Activated CD4-positive, alpha-beta T cell treated with anti-CD3 and anti-CD28 coated beads for 36 hours (primary cell): ENCODE data around the gene ZNF497. TPM values are rescaled to one million over a fixed set of nuclear protein-coding genes. Genes with fewer than 3 reads are reported as not detected.

Source experiments
- ATAC-seq: fragments of 200-7000 bp; cut with Tn5 transposase; one replicate; pipeline ENCODE4 v1.10.0; 2021; ENCODE audit warnings: mild to moderate bottlenecking, moderate library complexity
- CTCF ChIA-PET: fragments of 350-600 bp; sonication (Branson Sonifier 250); formaldehyde crosslinking; loops from one replicate; lab custom pipeline; 2021; ENCODE audit warnings: antibody characterized with exemption; lab: Charles Lee
- POLR2A ChIA-PET: fragments of 350-600 bp; sonication (Branson Sonifier 250); formaldehyde crosslinking; loops from one replicate; lab custom pipeline; 2021; ENCODE audit warnings: antibody characterized with exemption, inconsistent platforms; lab: Charles Lee
- DNase-seq: peaks from one replicate; pipeline ENCODE4 v3.0.0-alpha.2; 2020
- H3K27ac Mint-ChIP-seq: one replicate; pipeline ENCODE4 v1.8.0; 2021; ENCODE audit warnings: mixed read lengths
- H3K27me3 Mint-ChIP-seq: one replicate; pipeline ENCODE4 v1.8.0; 2021; ENCODE audit warnings: mixed read lengths
- H3K36me3 Mint-ChIP-seq: one replicate; pipeline ENCODE4 v1.8.0; 2021; ENCODE audit warnings: low read depth, mixed read lengths
- H3K4me1 Mint-ChIP-seq: one replicate; pipeline ENCODE4 v1.8.0; 2021; ENCODE audit warnings: mixed read lengths
- H3K4me3 Mint-ChIP-seq: one replicate; pipeline ENCODE4 v1.8.0; 2021; ENCODE audit warnings: mild to moderate bottlenecking, moderate library complexity, mixed read lengths
- H3K9me3 Mint-ChIP-seq: one replicate; pipeline ENCODE4 v1.8.0; 2021; ENCODE audit warnings: low read depth, mixed read lengths
- intact Hi-C, 2 experiments: fragments of 100-400 bp; cut with DNase I in 1 of 2; cut with micrococcal nuclease in 1 of 2; formaldehyde crosslinking; loops; one replicate each; pipeline versions ENCODE4 v1.14.2 to v1.15.1; 2022 to 2024; cut with DNase I, micrococcal nuclease
- total RNA-seq, 2 experiments: library from RNA; stranded (reverse); gene quantifications; one replicate each; pipeline ENCODE4 v1.2.3, GENCODE V29; 2021

The ZNF497 gene
- total RNA-seq, 2 experiments from 2014 or later, result 1.1 to 1.5 TPM

DNA sequence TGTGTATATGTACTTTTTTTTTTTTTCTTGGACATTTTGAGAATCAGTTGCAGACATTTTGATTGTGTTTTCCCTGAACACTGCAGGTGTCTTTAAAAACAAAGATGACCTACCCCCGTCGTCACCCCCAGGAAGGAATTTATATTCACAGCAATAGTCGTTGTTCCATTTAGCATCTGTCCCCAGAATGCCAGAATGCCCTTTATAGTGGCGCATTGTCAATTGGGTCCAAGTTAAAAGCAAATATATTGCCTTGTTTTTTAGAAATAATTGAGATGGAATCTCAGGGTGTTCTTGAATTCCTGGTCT is 31.1 kb upstream of the ZNF497 start:
- no peak overlapping the region for H3K27ac Mint-ChIP-seq
- no peak overlapping the region for H3K4me3 Mint-ChIP-seq
- H3K9me3 Mint-ChIP-seq, result no peaks in the 10 kb centered on the region
- intact Hi-C loops, result no loop called here
- DNase-seq (no peak), ATAC-seq (no peak)
- peaks cover 2% of the 10 kb centered on the region for H3K27me3 Mint-ChIP-seq
- peaks cover 56% of the 10 kb centered on the region for H3K36me3 Mint-ChIP-seq
- ChIA-PET CTCF (no interaction called here), POLR2A (no interaction called here)
- peaks cover 28% of the 10 kb centered on the region for H3K4me1 Mint-ChIP-seq

DNA sequence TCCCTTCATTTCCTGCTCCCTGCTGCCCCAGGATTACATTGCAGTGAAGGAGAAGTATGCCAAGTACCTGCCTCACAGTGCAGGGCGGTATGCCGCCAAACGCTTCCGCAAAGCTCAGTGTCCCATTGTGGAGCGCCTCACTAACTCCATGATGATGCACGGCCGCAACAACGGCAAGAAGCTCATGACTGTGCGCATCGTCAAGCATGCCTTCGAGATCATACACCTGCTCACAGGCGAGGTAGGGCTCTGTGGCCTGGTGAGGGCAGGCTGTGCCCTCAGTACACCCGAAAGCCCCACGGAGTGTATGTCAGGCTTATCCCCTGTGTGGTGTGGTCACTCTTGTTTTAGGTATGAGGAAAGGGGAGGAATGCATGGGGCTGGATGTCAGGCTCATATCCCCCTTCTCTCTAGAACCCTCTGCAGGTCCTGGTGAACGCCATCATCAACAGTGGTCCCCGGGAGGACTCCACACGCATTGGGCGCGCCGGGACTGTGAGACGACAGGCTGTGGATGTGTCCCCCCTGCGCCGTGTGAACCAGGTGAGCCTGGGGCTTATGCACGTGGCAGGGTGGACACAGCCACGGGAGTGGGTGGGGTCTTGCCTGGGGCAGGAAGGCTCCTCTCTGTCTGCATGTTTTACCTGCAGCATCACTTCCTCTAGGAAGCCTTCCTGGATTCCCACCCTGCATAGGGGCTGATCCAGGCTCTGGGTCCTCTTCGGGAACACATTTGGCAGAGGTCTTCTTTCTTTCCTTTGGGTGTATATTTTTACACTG is 30.6 kb upstream of the ZNF497 start:
- POLR2A ChIA-PET, result no interaction called here

DNA sequence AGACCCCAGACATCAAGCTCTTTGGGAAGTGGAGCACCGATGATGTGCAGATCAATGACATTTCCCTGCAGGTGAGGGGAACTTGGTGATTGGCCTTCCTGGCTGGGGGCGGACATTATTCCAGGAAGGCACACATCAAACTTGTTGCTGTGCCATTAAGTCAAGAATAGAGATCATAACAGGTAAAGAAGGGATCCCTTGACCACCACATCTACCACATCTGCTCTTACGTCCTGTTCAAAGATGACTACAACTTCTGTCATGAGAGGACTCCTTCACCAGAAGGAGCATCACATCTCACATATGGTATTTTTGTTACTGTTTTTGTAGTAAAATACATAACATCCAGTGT is 25.6 kb upstream of the ZNF497 start:
- Mint-ChIP-seq H3K4me3 (peak overlapping the region; percentile 96), H3K27ac (peak overlapping the region; percentile 97), H3K9me3 (no peaks in the 10 kb centered on the region), H3K36me3 (peaks cover 50% of the 10 kb centered on the region), H3K27me3 (no peaks in the 10 kb centered on the region), H3K4me1 (peaks cover 34% of the 10 kb centered on the region)
- CTCF ChIA-PET, result interaction anchor here (0.7 kb wide), 1 partner anchor 71 kb away, joined by 3 read pairs; no protein-coding TSS in a partner anchor
- DNase-seq (no peak), ATAC-seq (no peak)
- intact Hi-C loops, result loop anchor here in 1 of 2 experiments (5.0 kb wide), 2 partner anchors 81 to 89 kb away; partner anchors contain the start of genes ERVK3-1 and ZNF446
- POLR2A ChIA-PET, result interaction anchor here (0.6 kb wide), 1 partner anchor 118 kb away, joined by 3 read pairs; no protein-coding TSS in a partner anchor

More for the DNA sequence above, 30.6 kb upstream of the ZNF497 start:
- ATAC-seq (no peak), DNase-seq (no peak)
- intact Hi-C loops, result no loop called here
- Mint-ChIP-seq H3K4me1 (peaks cover 33% of the 10 kb centered on the region), H3K4me3 (no peak overlapping the region), H3K9me3 (no peaks in the 10 kb centered on the region), H3K27ac (no peak overlapping the region), H3K36me3 (peaks cover 61% of the 10 kb centered on the region), H3K27me3 (peaks cover 2% of the 10 kb centered on the region)
- CTCF ChIA-PET, result no interaction called here

DNA sequence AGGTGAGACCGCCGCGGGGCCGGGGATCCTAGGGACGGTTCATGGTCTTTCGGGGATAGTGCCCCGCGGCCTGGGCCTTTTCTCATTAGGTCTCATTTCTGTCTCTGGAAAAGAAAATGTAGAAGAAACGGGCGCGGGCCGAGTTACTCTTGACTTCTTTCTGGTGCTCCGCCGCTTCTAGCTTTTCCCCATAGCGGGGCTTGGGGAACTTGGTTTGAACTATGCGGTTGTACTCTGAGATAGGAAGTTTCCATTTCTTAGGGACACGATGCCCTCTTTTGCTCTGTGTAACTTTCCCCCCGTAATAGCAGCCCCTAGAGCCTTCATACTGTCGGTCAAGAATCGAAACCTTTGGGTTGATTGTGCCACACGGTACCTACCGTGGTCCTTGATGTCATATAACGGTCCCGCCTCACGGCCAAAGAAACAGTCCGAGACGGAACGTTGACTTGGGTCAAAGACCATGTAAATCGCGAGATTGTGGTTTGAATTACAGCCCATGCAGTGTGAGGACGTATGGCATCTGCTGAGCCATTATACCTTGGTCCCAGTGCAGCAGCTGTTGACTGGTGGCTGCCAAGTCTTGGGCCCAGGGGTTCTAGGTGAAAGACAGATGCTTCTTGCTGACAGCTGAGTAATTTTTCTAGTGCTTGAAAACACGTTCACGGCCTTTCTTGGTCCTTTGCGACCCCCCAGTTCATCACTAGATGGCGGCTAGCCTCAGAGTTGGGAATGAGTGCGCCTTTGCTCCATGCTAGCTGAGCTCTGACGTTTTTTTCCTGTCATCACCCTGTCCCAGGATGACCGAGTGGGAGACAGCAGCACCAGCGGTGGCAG is 25.0 kb upstream of the ZNF497 start:
- DNase-seq, result no peak
- peaks cover 44% of the 10 kb centered on the region for H3K36me3 Mint-ChIP-seq

DNA sequence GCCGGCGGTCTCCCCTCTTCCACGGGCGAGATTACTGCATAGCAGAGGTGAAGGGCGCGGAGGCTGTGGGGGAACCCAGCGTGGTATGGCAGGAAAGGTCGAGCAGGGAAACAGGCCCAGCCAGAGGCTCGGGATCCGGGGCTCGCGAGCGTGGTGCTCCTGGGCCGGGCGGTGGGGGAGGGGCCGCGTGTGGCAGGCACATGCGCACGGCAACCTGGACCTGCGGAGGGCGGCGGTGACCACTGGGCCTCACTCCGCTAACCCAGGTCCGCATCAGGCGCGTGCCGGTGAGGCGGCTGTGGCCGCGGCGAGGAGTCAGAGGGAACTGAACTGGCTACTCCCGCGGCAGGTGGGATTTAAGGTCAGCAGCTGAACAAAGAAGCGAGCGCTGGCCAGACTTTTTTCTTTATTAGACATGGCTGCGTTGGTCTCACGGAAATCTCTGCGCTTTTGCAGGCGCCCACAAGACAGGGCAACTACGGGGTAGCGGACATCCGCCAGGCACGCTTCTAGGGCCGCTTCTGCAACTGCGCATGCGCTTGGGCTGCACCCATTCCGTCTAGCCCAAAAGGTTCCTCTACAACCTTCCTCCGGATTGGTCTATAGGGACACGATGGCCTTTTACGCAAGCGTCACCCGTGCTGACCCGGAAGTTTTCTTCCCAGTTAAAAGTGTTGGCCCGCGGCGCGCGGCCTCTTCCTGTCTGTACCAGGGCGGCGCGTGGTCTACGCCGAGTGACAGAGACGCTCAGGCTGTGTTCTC is 24.2 kb upstream of the ZNF497 start, which contains the start of gene RPS5:
Gene RPS5, plus strand, starts transcription at position 694 of the 762 bp plus-strand sequence. CDS start 869 bp downstream, outside the sequence.
- no peaks in the 10 kb centered on the region for H3K27me3 Mint-ChIP-seq

More for the DNA sequence above, 25.0 kb upstream of the ZNF497 start:
- no peaks in the 10 kb centered on the region for H3K27me3 Mint-ChIP-seq
- no peaks in the 10 kb centered on the region for H3K9me3 Mint-ChIP-seq
- H3K27ac Mint-ChIP-seq, result peak overlapping the region; percentile 97
- intact Hi-C loops, result loop anchor here (1.0 to 5.0 kb wide), 18 partner anchors 13 to 385 kb away; partner anchors contain the start of genes ERVK3-1 (in 2 of the 2), ZNF446 (in 2 of the 2), ZNF584 (in 2 of the 2) and MZF1 (in 1 of the 2)
- CTCF ChIA-PET, result interaction anchor here (0.6 to 0.7 kb wide), 2 partner anchors 71 to 139 kb away, joined by 3 read pairs; no protein-coding TSS in a partner anchor
- no peak for ATAC-seq
- POLR2A ChIA-PET, result interaction anchor here (0.6 kb wide), 1 partner anchor 118 kb away, joined by 3 read pairs; no protein-coding TSS in a partner anchor
- H3K4me3 Mint-ChIP-seq, result peak overlapping the region; percentile 96
- peaks cover 32% of the 10 kb centered on the region for H3K4me1 Mint-ChIP-seq

DNA sequence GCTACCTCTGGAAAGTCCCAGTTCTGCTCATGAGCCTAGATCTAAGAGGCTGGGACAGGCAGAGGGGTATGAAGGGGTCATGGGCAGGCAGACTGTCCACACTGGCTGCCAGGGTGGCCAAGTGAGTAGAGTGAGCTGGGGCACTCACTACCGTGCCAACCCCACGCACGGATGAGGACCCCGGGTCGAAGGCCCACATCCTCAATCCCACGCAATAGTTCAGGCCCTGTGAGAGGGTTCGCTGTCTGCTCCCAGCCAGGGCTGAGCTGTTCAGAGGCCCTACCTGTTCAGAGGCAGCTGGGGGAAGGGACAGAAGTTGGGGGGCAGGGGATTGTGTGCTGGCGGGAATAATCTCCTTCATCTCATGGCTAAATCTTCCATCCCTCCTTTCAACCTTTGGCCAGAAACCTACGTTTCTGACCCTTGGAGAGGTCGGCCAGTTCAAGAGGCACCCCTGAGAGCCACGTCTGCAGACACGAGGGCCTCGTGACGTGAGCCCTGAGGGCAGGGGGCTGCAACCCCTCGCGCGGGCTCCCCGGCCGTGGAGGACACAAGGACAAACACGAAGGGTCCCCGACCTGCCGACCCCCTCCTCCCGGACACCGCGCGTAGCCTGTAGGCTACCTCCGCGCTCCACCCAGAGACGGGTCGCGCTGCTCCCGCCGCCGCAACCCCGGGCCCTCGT is 23.5 kb upstream of the ZNF497 start:
- Mint-ChIP-seq H3K27ac (peak overlapping the region; percentile 97), H3K9me3 (no peaks in the 10 kb centered on the region), H3K36me3 (peaks cover 34% of the 10 kb centered on the region), H3K27me3 (no peaks in the 10 kb centered on the region), H3K4me1 (peaks cover 32% of the 10 kb centered on the region), H3K4me3 (peak overlapping the region; percentile 96)
- ChIA-PET CTCF (no interaction called here), POLR2A (interaction anchor here (1.0 kb wide), 1 partner anchor 24 kb away, joined by 3 read pairs; the partner anchor contains the start of gene ZNF497)
- intact Hi-C loops, result loop anchor here in 1 of 2 experiments (2.0 to 5.0 kb wide), 4 partner anchors 15 to 91 kb away; partner anchors contain the start of genes ERVK3-1, ZNF446 and ZNF584
- ATAC-seq, result peak; percentile 4
- peak; percentile 56 for DNase-seq

More for the DNA sequence above, 24.2 kb upstream of the ZNF497 start, which contains the start of gene RPS5:
- H3K4me1 Mint-ChIP-seq, result peaks cover 33% of the 10 kb centered on the region
- peaks cover 40% of the 10 kb centered on the region for H3K36me3 Mint-ChIP-seq
- peak; percentile 96 for ATAC-seq
- peak; percentile 97 for DNase-seq
- intact Hi-C loops, result loop anchor here (1.0 to 5.0 kb wide), 18 partner anchors 14 to 384 kb away; partner anchors contain the start of genes ERVK3-1 (in 2 of the 2), ZNF446 (in 2 of the 2), ZNF584 (in 2 of the 2) and MZF1 (in 1 of the 2)
- no peaks in the 10 kb centered on the region for H3K9me3 Mint-ChIP-seq
- CTCF ChIA-PET, result no interaction called here
- peak within 1 kb of the TSS; percentile 97 for H3K27ac Mint-ChIP-seq
- POLR2A ChIA-PET, result interaction anchor here (1.0 kb wide), 1 partner anchor 25 kb away, joined by 3 read pairs; the partner anchor contains the start of gene ZNF497
- H3K4me3 Mint-ChIP-seq, result peak within 1 kb of the TSS; percentile 96

DNA sequence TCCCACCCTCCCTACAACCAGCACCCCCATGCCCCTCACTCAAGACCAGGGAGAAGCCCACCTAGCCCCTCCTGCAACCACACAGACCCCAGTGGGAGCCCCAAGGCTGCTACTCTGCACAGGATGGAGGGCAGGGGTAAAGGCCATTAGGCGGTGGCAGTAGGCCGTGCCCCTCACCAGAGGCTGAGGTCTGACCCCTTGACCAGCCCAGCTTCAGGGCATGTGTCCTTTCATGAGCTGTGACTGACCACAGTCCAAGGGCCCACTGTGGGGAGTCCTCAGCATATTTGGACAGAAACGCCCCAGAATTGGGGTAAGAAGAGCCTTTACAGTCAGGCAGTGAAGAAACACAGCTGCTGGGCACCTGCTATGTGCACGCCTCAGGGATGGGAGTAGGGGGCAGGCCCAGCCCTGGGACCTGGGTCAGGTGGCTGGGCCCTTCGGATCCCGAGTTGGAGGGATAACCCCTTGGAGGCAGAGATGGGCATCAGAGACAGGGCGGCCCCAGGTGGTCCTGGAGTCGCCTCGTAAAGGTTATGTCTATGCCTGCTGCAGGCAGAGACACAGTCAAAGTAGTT is 22.9 kb upstream of the ZNF497 start:
- Mint-ChIP-seq H3K4me1 (peaks cover 27% of the 10 kb centered on the region), H3K27ac (peak overlapping the region; percentile 97), H3K9me3 (no peaks in the 10 kb centered on the region), H3K4me3 (peak overlapping the region; percentile 96), H3K27me3 (no peaks in the 10 kb centered on the region), H3K36me3 (peaks cover 28% of the 10 kb centered on the region)
- DNase-seq (no peak), ATAC-seq (no peak)
- intact Hi-C loops, result loop anchor here in 1 of 2 experiments (5.0 kb wide), 2 partner anchors 78 to 92 kb away; partner anchors contain the start of genes ERVK3-1 and ZNF446
- ChIA-PET CTCF (interaction anchor here (0.8 kb wide), 1 partner anchor 22 kb away, joined by 3 read pairs; no protein-coding TSS in a partner anchor), POLR2A (interaction anchor here (1.0 kb wide), 1 partner anchor 23 kb away, joined by 3 read pairs; the partner anchor contains the start of gene ZNF497)

DNA sequence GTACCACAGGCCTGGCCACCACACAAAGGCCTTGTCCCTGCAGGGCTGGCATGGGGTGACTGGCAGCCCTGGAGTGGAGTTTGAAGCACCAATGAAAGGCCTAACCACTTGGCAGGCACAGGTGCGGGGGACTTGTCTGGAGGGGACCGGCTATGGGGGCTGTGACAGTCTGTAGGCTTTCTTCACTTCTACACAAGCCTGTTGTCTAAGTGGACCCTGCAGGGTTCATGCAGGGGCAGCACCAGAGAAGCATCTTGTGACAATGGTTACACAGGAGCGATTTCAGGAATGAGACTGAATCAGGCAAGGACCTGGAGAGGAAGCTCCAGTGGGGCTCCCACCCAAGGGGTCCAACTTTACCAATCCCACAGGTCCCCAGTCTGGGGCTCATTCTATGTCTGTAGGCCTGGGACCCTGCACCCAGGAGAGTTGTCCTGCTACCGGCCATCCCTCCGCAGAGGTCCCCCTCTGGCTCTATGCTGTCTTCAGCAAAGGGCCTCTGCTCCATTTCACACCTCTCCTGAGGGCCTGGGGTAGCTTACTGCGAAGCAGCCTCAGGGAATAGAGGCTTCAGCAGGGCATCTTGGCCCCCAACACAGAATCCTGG is 20.5 kb upstream of the ZNF497 start:
- peak overlapping the region; percentile 91 for H3K4me3 Mint-ChIP-seq
- H3K36me3 Mint-ChIP-seq, result peaks cover 12% of the 10 kb centered on the region
- no peak for ATAC-seq
- H3K27me3 Mint-ChIP-seq, result no peaks in the 10 kb centered on the region
- intact Hi-C loops, result no loop called here
- DNase-seq, result no peak
- peaks cover 23% of the 10 kb centered on the region for H3K4me1 Mint-ChIP-seq
- ChIA-PET CTCF (no interaction called here), POLR2A (no interaction called here)
- H3K27ac Mint-ChIP-seq, result no peak overlapping the region
- H3K9me3 Mint-ChIP-seq, result no peaks in the 10 kb centered on the region

DNA sequence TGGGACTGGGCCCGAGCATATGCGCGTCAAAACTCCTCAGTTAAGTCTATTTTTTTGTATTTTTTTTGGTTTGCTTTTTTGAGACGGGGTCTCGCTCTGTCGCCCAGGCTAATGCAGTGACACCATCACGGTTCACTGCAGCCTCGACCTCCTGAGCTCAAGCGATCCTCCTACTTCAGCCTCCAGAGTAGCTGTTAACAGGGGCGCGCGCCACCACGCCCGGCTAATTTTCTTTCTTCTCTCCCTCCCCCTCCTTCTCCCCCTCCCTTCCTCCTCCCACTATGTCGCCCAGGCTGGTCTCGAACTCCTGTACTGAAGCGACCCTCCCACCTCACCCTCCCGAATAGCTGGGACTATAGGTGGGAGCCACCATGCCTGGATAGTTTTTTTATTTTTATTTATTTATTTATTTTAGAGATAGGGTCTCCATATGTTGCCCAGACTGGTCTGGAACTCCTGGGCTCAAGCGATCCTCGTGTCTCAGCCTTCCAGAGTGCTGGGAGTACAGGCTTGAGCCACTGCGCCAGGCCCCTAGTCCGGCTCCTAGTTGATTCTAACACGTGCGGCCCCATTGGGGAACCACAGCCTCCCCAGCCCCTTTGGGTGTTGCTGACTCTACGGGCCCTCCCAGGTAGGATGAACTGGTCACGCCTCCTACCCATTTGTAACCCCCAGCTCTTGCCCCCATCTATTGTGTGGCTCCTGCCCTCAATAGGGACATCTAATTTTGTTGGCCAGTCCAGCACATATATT is 19.1 kb upstream of the ZNF497 start:
- CTCF ChIA-PET, result interaction anchor here (0.7 kb wide), 1 partner anchor 131 kb away, joined by 3 read pairs; no protein-coding TSS in a partner anchor
- ATAC-seq (no peak), DNase-seq (no peak)
- H3K36me3 Mint-ChIP-seq, result no peaks in the 10 kb centered on the region
- H3K27me3 Mint-ChIP-seq, result no peaks in the 10 kb centered on the region
- H3K4me3 Mint-ChIP-seq, result peak overlapping the region; percentile 91
- H3K4me1 Mint-ChIP-seq, result peaks cover 19% of the 10 kb centered on the region
- no peaks in the 10 kb centered on the region for H3K9me3 Mint-ChIP-seq
- POLR2A ChIA-PET, result interaction anchor here (0.7 to 1.3 kb wide), 3 partner anchors 27 to 192 kb away, joined by 3 to 5 read pairs (median 3); partner anchors contain the start of genes MZF1, TRIM28 and ZNF584
- intact Hi-C loops, result loop anchor here (1.0 to 2.0 kb wide), 19 partner anchors 19 to 198 kb away; partner anchors contain the start of genes ZNF132 (in 2 of the 2), MZF1 (in 1 of the 2), TRIM28 (in 1 of the 2) and ZBTB45 (in 1 of the 2)
- H3K27ac Mint-ChIP-seq, result peak overlapping the region; percentile 85
